GM12891 (cell line): ENCODE results near the gene HMGN3.

ENCODE experiments used
- POLR2A ChIP-seq: IDR thresholded peaks from 2 replicates; pipeline ENCODE4 v1.6.1; 2011; ENCODE audit warnings: low read depth, low read length, control low read depth
- POLR2AphosphoS5 ChIP-seq: IDR thresholded peaks from 2 replicates; pipeline ENCODE4 v1.6.1; 2011; ENCODE audit warnings: low read depth, low read length, control low read depth
- SPI1 ChIP-seq: IDR thresholded peaks from 2 replicates; pipeline ENCODE4 v1.6.1; 2011; ENCODE audit warnings: low read depth, low read length, control low read depth

- TF ChIP-seq POLR2A (no peak), POLR2AphosphoS5 (no peak), SPI1 (no peak)
Measured at GRCh38 chr6:79266051-79266450, 31.6 kb upstream of the HMGN3 start.
